ENCODE data around the gene OPALIN. TPM values are rescaled to one million over a fixed set of nuclear protein-coding genes. Genes with fewer than 3 reads are reported as not detected.

Gene OPALIN
- total and polyA plus RNA-seq, 10 of the 15 experiments (the other 5 are each of a cell fraction or from before 2014, with no cell fraction given) = not detected

DNA sequence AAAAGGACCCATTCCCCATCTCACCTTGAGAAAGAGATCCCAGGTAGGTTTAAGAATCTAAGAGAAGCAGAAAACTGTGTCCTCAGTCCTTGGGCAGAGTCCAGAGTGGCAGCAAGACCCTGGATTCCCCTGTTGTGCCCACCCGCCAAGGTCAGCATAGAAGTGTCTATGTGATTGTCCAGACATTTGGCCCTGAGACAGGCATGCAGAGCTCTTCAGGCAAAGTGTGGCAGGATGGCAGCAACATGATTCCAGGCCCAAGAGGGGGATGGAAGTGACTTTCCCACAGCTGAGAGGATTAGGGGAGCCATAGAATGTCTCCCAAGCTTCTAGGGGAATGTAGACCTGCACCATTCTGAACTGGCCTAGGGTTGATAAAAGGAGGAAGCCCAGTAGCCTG is 39.1 kb upstream of the OPALIN start:
- no peaks in the 10 kb centered on the region for H3K79me2 ChIP-seq (ENCODE audit: control insufficient read depth, insufficient read depth, low read length)
- peaks cover 3 to 6% of the 10 kb centered on the region in 2 experiments; a peak in 3 of 4 replicates for H3K27me3 ChIP-seq (replicated peaks in 1 of 2; ENCODE audit: control insufficient read depth in 2 of 2, insufficient read depth in 2 of 2, low read length in 1 of 2)
- POLR2A ChIA-PET = no interaction called here
- H2AFZ ChIP-seq (ENCODE audit: control insufficient read depth, low read depth, low read length) = no peak overlapping the region
- ATAC-seq (no peak), DNase-seq (ENCODE audit: low read depth, low spot score) (no peak), FAIRE-seq (no peak)
- CTCF ChIA-PET = interaction anchor here (1.4 to 8.7 kb wide), 2 partner anchors 114 to 137 kb away, joined by 3 to 99 read pairs; partner anchors contain the start of gene TLL2
- no peak overlapping the region for H3K4me2 ChIP-seq (ENCODE audit: control insufficient read depth, insufficient read depth)
- no peaks in the 10 kb centered on the region for H3K9me3 ChIP-seq (replicated peaks; ENCODE audit: control insufficient read depth, insufficient read depth, low read length)
- RAD21 ChIA-PET (ENCODE audit: unreplicated experiment) = interaction anchor here (1.0 kb wide), 1 partner anchor 24 kb away, joined by 3 read pairs; no protein-coding TSS in a partner anchor
- H3K4me1 ChIP-seq (ENCODE audit: control insufficient read depth, insufficient read depth, low read length) = no peaks in the 10 kb centered on the region
- no peak overlapping the region for H3K9ac ChIP-seq (ENCODE audit: control insufficient read depth, insufficient read depth, low read length)
- no peaks in the 10 kb centered on the region for H3K36me3 ChIP-seq (ENCODE audit: control insufficient read depth in 2 of 2, insufficient read depth in 2 of 2, low read length in 1 of 2)
- TF ChIP-seq RUNX3 (IDR thresholded peaks at IDR 0.05; ENCODE audit: low read length) = no peak
- TF ChIP-seq JUND (IDR thresholded peaks at IDR 0.05; ENCODE audit: low read depth, low read length) = no peak
- H3K27ac ChIP-seq (ENCODE audit: control insufficient read depth, insufficient read depth) = no peak overlapping the region
- no TSS peak for BruUV-seq (replicated peaks)
- 25% methylated on average over 1 of the region's 1 CpG for WGBS (ENCODE audit: insufficient coverage, insufficient replicate concordance, low lambda C conversion rate, missing lambda C conversion rate)
- in situ Hi-C loops (cut with MboI) = loop anchor here (5.0 to 10.0 kb wide), 2 partner anchors 114 to 427 kb away; partner anchors contain the start of gene TLL2
- SMC1A ChIA-PET (ENCODE audit: uncharacterized antibody, unreplicated experiment) = interaction anchor here (0.7 kb wide), 2 partner anchors 116 to 439 kb away, joined by 3 read pairs; no protein-coding TSS in a partner anchor
- no peak overlapping the region for H3K4me3 ChIP-seq
- intact Hi-C loops (cut with micrococcal nuclease; ENCODE audit: unreplicated experiment) = loop anchor here (10.0 kb wide), 2 partner anchors 207 to 437 kb away; partner anchors contain the start of gene LCOR
- H4K20me1 ChIP-seq (ENCODE audit: control insufficient read depth, insufficient read depth) = no peaks in the 10 kb centered on the region

- SMC1A ChIA-PET (ENCODE audit: uncharacterized antibody, unreplicated experiment) = interaction anchor here (0.8 to 2.0 kb wide), 6 partner anchors 21 to 149 kb away, joined by 3 to 10 read pairs (median 4); no protein-coding TSS in a partner anchor
- no peaks in the 10 kb centered on the region for H3K4me1 ChIP-seq (ENCODE audit: control insufficient read depth, insufficient read depth, low read length)
- H3K4me3 ChIP-seq = no peak overlapping the region
- no TSS peak for BruUV-seq (replicated peaks)
- H3K9me3 ChIP-seq (replicated peaks; ENCODE audit: control insufficient read depth, insufficient read depth, low read length) = no peaks in the 10 kb centered on the region
- no peaks in the 10 kb centered on the region for H4K20me1 ChIP-seq (ENCODE audit: control insufficient read depth, insufficient read depth)
- H3K4me2 ChIP-seq (ENCODE audit: control insufficient read depth, insufficient read depth) = no peak overlapping the region
- CTCF ChIA-PET = interaction anchor here (0.6 to 8.7 kb wide), 24 partner anchors 9 to 664 kb away, joined by 3 to 99 read pairs (median 4); partner anchors contain the start of gene TLL2
- RAD21 ChIA-PET (ENCODE audit: unreplicated experiment) = interaction anchor here (0.6 to 1.6 kb wide), 8 partner anchors 22 to 613 kb away, joined by 3 to 5 read pairs (median 4); partner anchors contain the start of gene TLL2
- H3K27ac ChIP-seq (ENCODE audit: control insufficient read depth, insufficient read depth) = no peak overlapping the region
- 19% methylated on average over 23 of the region's 24 CpGs for WGBS (ENCODE audit: insufficient coverage, insufficient replicate concordance, low lambda C conversion rate, missing lambda C conversion rate)
- no peak overlapping the region for H3K9ac ChIP-seq (ENCODE audit: control insufficient read depth, insufficient read depth, low read length)
- POLR2A ChIA-PET = no interaction called here
- peak; percentile 97 for ATAC-seq
- intact Hi-C loops (cut with micrococcal nuclease; ENCODE audit: unreplicated experiment) (loop anchor here (1.0 to 10.0 kb wide), 3 partner anchors 115 to 439 kb away; partner anchors contain the start of gene LCOR), in situ Hi-C loops (cut with MboI) (loop anchor here (5.0 to 10.0 kb wide), 2 partner anchors 116 to 429 kb away; partner anchors contain the start of gene TLL2)
- no peak overlapping the region for H2AFZ ChIP-seq (ENCODE audit: control insufficient read depth, low read depth, low read length)
- peaks cover 3 to 4% of the 10 kb centered on the region in 2 experiments; a peak in 3 of 4 replicates for H3K27me3 ChIP-seq (replicated peaks in 1 of 2; ENCODE audit: control insufficient read depth in 2 of 2, insufficient read depth in 2 of 2, low read length in 1 of 2)
- no peak for DNase-seq (ENCODE audit: low read depth, low spot score)
- peak; percentile 81 for FAIRE-seq
- no peaks in the 10 kb centered on the region for H3K79me2 ChIP-seq (ENCODE audit: control insufficient read depth, insufficient read depth, low read length)
- no peaks in the 10 kb centered on the region for H3K36me3 ChIP-seq (ENCODE audit: control insufficient read depth in 2 of 2, insufficient read depth in 2 of 2, low read length in 1 of 2)
- TF ChIP-seq RB1 (IDR thresholded peaks at IDR 0.05; ENCODE audit: borderline replicate concordance) (0 out of 2 replicates have a peak, but pooled peaks have one; percentile 39), ATF2 (IDR thresholded peaks at IDR 0.05; ENCODE audit: low read length) (no peak), FOS (IDR thresholded peaks at IDR 0.05; ENCODE audit: borderline replicate concordance, extremely low read depth, insufficient read length) (no peak), RAD21 (IDR thresholded peaks at IDR 0.05; ENCODE audit: insufficient read depth, low read depth, low read length) (peak; percentile 84), DPF2 (IDR thresholded peaks at IDR 0.05) (no peak), SMC3 (IDR thresholded peaks at IDR 0.05; ENCODE audit: borderline replicate concordance, low read length) (peak; percentile 83), CBFB (IDR thresholded peaks at IDR 0.05; ENCODE audit: low read depth) (peak; percentile 52; the same call in 1 of the 2 replicates), CTCF (IDR thresholded peaks at IDR 0.05 in 2 of 3, conservative IDR thresholded peaks at IDR 0.05 in 1 of 3; ENCODE audit: control insufficient read depth in 2 of 3, extremely low read depth in 1 of 3, insufficient read depth in 1 of 3, low read depth in 3 of 3, low read length in 3 of 3) (peak; percentile 86 to 91 (median 87))
These were observed 37.4 kb upstream of the OPALIN start for GRCh38 chr10:96395931-96396877.

Measured in GM12878 (cell line).